Keratinocyte (primary cell): Measurements from ENCODE around the gene CAV2. TPM values are rescaled to one million over a fixed set of nuclear protein-coding genes. Genes with fewer than 3 reads are reported as not detected.

Experiments
- DNase-seq: peaks from one replicate; pipeline ENCODE4 v3.0.0-alpha.2; 2011; ENCODE audit warnings: low read depth, missing footprints, low spot score
- FAIRE-seq: peaks from 2 replicates; lab custom pipeline; 2011; peaks lifted over from hg19 to GRCh38; lab: Jason Lieb, UNC
- H2AFZ ChIP-seq: 2 replicates; pipeline ENCODE4 v1.6.0; 2012; ENCODE audit warnings: low read length, control low read depth, inconsistent platforms; ENCODE audit not compliant: control insufficient read depth
- H3K27ac ChIP-seq: 2 replicates; pipeline ENCODE4 v1.5.1; 2011; ENCODE audit warnings: low read length; ENCODE audit not compliant: control insufficient read depth, insufficient read depth
- H3K27me3 ChIP-seq: 3 replicates; pipeline ENCODE4 v1.6.0; 2011; ENCODE audit warnings: low read length; ENCODE audit not compliant: control insufficient read depth, insufficient read depth; ENCODE audit errors: extremely low read depth
- H3K36me3 ChIP-seq, 2 experiments: 2 replicates in 1 of 2; 3 replicates in 1 of 2; pipeline ENCODE4 v1.5.1; 2011; ENCODE audit warnings: low read length in 2 of 2, mild to moderate bottlenecking in 1 of 2; ENCODE audit not compliant: control insufficient read depth in 2 of 2, insufficient read depth in 2 of 2; ENCODE audit errors: extremely low read depth in 1 of 2
- H3K4me1 ChIP-seq: 3 replicates; pipeline ENCODE4 v1.5.1; 2011; ENCODE audit warnings: low read length; ENCODE audit not compliant: control insufficient read depth, insufficient read depth; ENCODE audit errors: extremely low read depth
- H3K4me2 ChIP-seq: 3 replicates; pipeline ENCODE4 v1.6.0; 2011; ENCODE audit warnings: low read depth, low read length; ENCODE audit not compliant: control insufficient read depth, insufficient read depth; ENCODE audit errors: extremely low read depth
- H3K4me3 ChIP-seq, 3 experiments: fragments of 200-600 bp in 1 of 3; sonication (generic) in 1 of 3; 2 replicates in 2 of 3; 3 replicates in 1 of 3; pipeline ENCODE4 v1.5.1; 2011 to 2016; ENCODE audit warnings: low read length in 3 of 3, mild to moderate bottlenecking in 3 of 3, control low read depth in 2 of 3, inconsistent platforms in 1 of 3, low read depth in 1 of 3, mixed read lengths in 1 of 3, mixed run types in 1 of 3, moderate library complexity in 1 of 3; ENCODE audit not compliant: control insufficient read depth in 2 of 3, insufficient read depth in 2 of 3; ENCODE audit errors: extremely low read depth in 1 of 3
- H3K79me2 ChIP-seq: 2 replicates; pipeline ENCODE4 v1.6.0; 2012; ENCODE audit warnings: low read length; ENCODE audit not compliant: control insufficient read depth, insufficient read depth
- H3K9ac ChIP-seq: 3 replicates; pipeline ENCODE4 v1.6.0; 2011; ENCODE audit warnings: low read length; ENCODE audit not compliant: control insufficient read depth, insufficient read depth; ENCODE audit errors: extremely low read depth
- H3K9me1 ChIP-seq: 3 replicates; pipeline ENCODE4 v1.6.0; 2011; ENCODE audit warnings: low read length; ENCODE audit not compliant: control insufficient read depth, insufficient read depth; ENCODE audit errors: extremely low read depth
- H3K9me3 ChIP-seq: 2 replicates; pipeline ENCODE4 v1.5.1; 2012; ENCODE audit warnings: low read depth, low read length; ENCODE audit not compliant: control insufficient read depth
- H4K20me1 ChIP-seq: 3 replicates; pipeline ENCODE4 v1.6.0; 2011; ENCODE audit warnings: low read length; ENCODE audit not compliant: control insufficient read depth, insufficient read depth; ENCODE audit errors: extremely low read depth
- CTCF ChIP-seq, 3 experiments: IDR thresholded peaks in 1 of 3; conservative IDR thresholded peaks in 1 of 3; optimal IDR thresholded peaks in 1 of 3; 2 replicates in 2 of 3; 3 replicates in 1 of 3; pipeline versions ENCODE3 to v1.5.1; 2011; ENCODE audit warnings: low read length in 3 of 3, mild to moderate bottlenecking in 3 of 3, moderate library complexity in 2 of 3, control low read depth in 1 of 3, inconsistent platforms in 1 of 3; ENCODE audit not compliant: insufficient read depth in 2 of 3; ENCODE audit errors: extremely low read depth in 1 of 3
- EZH2 ChIP-seq: IDR thresholded peaks from one replicate; pipeline ENCODE4 v1.6.1; 2012; ENCODE audit warnings: inconsistent platforms, mild to moderate bottlenecking, low read length, moderate library complexity
- dilution Hi-C: fragments of 300-500 bp; cut with MboI; formaldehyde crosslinking; loops from one replicate; pipeline ENCODE4 v1.7.0; 2020; ENCODE audit warnings: low sequenced_read_pairs; ENCODE audit not compliant: extremely low pct_ligation_motif_present
- polyA plus RNA-seq, 5 experiments: library from polyadenylated mRNA; depleted of rRNA in 3 of 5; stranded (reverse) in 3 of 5; stranded (forward) in 1 of 5; unstranded in 1 of 5; fragments of >200 nt; gene quantifications; 1 replicate in 1 of 5; 2 replicates in 3 of 5; 3 replicates in 1 of 5; pipeline versions ENCODE4 v1.2.1 to v1.2.3, GENCODE V29; 2011 to 2012; ENCODE audit warnings: missing spikeins in 2 of 5, low read depth in 1 of 5, low replicate concordance in 1 of 5

Gene CAV2
- polyA plus RNA-seq, 1 donor (not counting 4 experiments of a cell fraction or from before 2014, with no cell fraction given), result 631 TPM

GRCh38 chr7:116543664-116544063 is 44.1 kb downstream of the CAV2 start:
- FAIRE-seq (no peak), DNase-seq (no peak)
- Histone ChIP-seq H3K27me3 (no peaks in the 10 kb centered on the region), H3K9me3 (no peaks in the 10 kb centered on the region), H3K79me2 (peaks cover 95% of the 10 kb centered on the region), H3K4me2 (no peak overlapping the region), H3K4me3 (no peak overlapping the region), H3K9ac (no peak overlapping the region), H3K9me1 (no peaks in the 10 kb centered on the region), H2AFZ (no peak overlapping the region), H3K27ac (peak overlapping the region; percentile 64), H3K4me1 (peaks cover 14% of the 10 kb centered on the region), H3K36me3 (peaks cover 33 to 61% of the 10 kb centered on the region in 2 experiments), H4K20me1 (peaks cover 40% of the 10 kb centered on the region)
- dilution Hi-C loops, result no loop called here
- no peak for TF ChIP-seq EZH2
- no peak for TF ChIP-seq CTCF (optimal IDR thresholded peaks at IDR 0.05 in 1 of 3, IDR thresholded peaks at IDR 0.05 in 1 of 3, conservative IDR thresholded peaks at IDR 0.05 in 1 of 3; ENCODE audit: extremely low read depth in 1 of 3, insufficient read depth in 2 of 3, low read length in 3 of 3)

- Histone ChIP-seq H3K36me3 (peaks cover 37 to 58% of the 10 kb centered on the region in 2 experiments), H4K20me1 (peaks cover 38% of the 10 kb centered on the region), H3K9me3 (no peaks in the 10 kb centered on the region), H2AFZ (no peak overlapping the region), H3K4me1 (peaks cover 14% of the 10 kb centered on the region), H3K9me1 (no peaks in the 10 kb centered on the region), H3K79me2 (peaks cover 95% of the 10 kb centered on the region), H3K4me3 (no peak overlapping the region), H3K9ac (no peak overlapping the region), H3K27me3 (no peaks in the 10 kb centered on the region), H3K27ac (no peak overlapping the region), H3K4me2 (no peak overlapping the region)
- FAIRE-seq (no peak), DNase-seq (no peak)
- dilution Hi-C loops, result no loop called here
- no peak for TF ChIP-seq EZH2
- no peak for TF ChIP-seq CTCF (optimal IDR thresholded peaks at IDR 0.05 in 1 of 3, IDR thresholded peaks at IDR 0.05 in 1 of 3, conservative IDR thresholded peaks at IDR 0.05 in 1 of 3; ENCODE audit: extremely low read depth in 1 of 3, insufficient read depth in 2 of 3, low read length in 3 of 3)
Observed at GRCh38 chr7:116544487-116544886, 44.9 kb downstream of the CAV2 start.
